ENCODE measurements around the gene CHIA.

- TF ChIP-seq CTCF (IDR thresholded peaks at IDR 0.05; ENCODE audit: extremely low read depth in 1 of 2, insufficient read depth in 1 of 2, low read depth in 1 of 2, low read length in 2 of 2) (no peak), MYC (IDR thresholded peaks at IDR 0.05; ENCODE audit: low read depth, low read length) (no peak), POLR2A (IDR thresholded peaks at IDR 0.05; ENCODE audit: low read depth, low read length) (no peak), POLR2AphosphoS5 (IDR thresholded peaks at IDR 0.05; ENCODE audit: insufficient read depth, low read depth, low read length) (no peak), FOS (IDR thresholded peaks at IDR 0.05; ENCODE audit: borderline replicate concordance, insufficient read depth, low read length) (no peak), EZH2 (IDR thresholded peaks at IDR 0.05; ENCODE audit: borderline replicate concordance, low read depth, low read length, severe bottlenecking) (no peak)
These were observed 68.7 kb downstream of the CHIA start for GRCh38 chr1:111359376-111359775.
